GM12875 (cell line): ENCODE results near the gene CEP120.

Experiments
- H3K4me3 ChIP-seq: one replicate; pipeline ENCODE4 v1.5.1; 2011; ENCODE audit warnings: low read depth, low read length, control low read depth
- CTCF ChIP-seq: IDR thresholded peaks from 2 replicates; pipeline ENCODE4 v1.5.1; 2011; ENCODE audit warnings: low read depth, mild to moderate bottlenecking, control low read depth, inconsistent platforms, low read length, moderate library complexity, borderline replicate concordance; ENCODE audit not compliant: insufficient read depth

Gene CEP120

GRCh38 chr5:123360910-123361309 is 62.3 kb downstream of the CEP120 start:
- H3K4me3 ChIP-seq, result no peak overlapping the region
- TF ChIP-seq CTCF, result no peak

- H3K4me3 ChIP-seq, result no peak overlapping the region
- no peak for TF ChIP-seq CTCF
Observed at GRCh38 chr5:123360201-123360571, 63.0 kb downstream of the CEP120 start.

GRCh38 chr5:123359454-123360200 is 63.6 kb downstream of the CEP120 start:
- TF ChIP-seq CTCF, result no peak
- H3K4me3 ChIP-seq, result no peak overlapping the region

- no peak for TF ChIP-seq CTCF
- no peak overlapping the region for H3K4me3 ChIP-seq
Observed at GRCh38 chr5:123358751-123359150, 64.5 kb downstream of the CEP120 start.

- H3K4me3 ChIP-seq, result no peak overlapping the region
- TF ChIP-seq CTCF, result no peak
Observed at GRCh38 chr5:123358304-123358703, 64.9 kb downstream of the CEP120 start.

- TF ChIP-seq CTCF, result no peak
- H3K4me3 ChIP-seq, result no peak overlapping the region
Observed at GRCh38 chr5:123351820-123352219, 71.4 kb downstream of the CEP120 start.

GRCh38 chr5:123351240-123351639 is 72.0 kb downstream of the CEP120 start:
- TF ChIP-seq CTCF, result no peak
- no peak overlapping the region for H3K4me3 ChIP-seq
